ENCODE results near the gene CDC25B. TPM values are rescaled to one million over a fixed set of nuclear protein-coding genes. Genes with fewer than 3 reads are reported as not detected.

Gene CDC25B
- total and polyA plus RNA-seq, 2 of the 13 experiments (the other 11 are each of a cell fraction or from before 2014, with no cell fraction given) = 14.5 to 19.4 TPM

DNA sequence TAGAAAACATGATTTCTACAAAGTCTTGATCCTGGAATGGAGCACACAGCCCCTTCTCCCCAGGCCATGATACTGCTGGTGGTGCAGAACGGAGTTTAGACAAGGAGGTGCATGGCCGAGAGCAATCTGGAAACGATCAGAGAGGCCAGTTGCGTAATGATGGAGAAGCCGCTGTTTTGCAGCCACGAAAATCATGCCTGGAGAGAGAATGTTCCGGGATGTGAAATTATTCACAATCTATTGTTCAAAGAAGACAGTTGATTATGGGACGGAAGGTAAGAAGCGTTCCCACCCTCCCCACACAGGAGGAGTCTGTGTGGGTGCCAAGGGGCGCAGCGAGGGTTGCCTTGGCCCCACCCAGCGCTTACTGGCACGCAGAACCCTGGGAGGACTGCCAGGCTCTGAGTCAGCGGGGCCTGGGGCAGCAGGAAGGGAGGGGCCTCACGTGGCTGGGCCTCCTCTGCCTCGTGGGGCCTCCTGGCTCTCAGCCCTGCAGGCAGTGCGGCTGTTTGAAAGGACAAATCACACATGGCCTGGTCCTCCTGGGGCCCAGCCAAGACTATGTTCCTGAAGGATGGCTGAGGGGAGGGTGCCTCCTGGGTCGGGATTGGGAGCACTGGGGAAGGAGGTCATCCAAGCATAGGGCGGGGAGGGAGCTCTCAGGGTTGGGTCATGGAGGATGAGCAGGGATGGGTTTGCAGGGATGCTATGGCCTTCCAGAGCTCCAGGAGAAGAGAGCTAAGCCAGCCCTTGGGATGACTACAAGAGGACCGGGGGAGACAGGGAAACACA lies 15.6 kb downstream of the CDC25B start (continued):
- TF ChIP-seq, protein P1, sequence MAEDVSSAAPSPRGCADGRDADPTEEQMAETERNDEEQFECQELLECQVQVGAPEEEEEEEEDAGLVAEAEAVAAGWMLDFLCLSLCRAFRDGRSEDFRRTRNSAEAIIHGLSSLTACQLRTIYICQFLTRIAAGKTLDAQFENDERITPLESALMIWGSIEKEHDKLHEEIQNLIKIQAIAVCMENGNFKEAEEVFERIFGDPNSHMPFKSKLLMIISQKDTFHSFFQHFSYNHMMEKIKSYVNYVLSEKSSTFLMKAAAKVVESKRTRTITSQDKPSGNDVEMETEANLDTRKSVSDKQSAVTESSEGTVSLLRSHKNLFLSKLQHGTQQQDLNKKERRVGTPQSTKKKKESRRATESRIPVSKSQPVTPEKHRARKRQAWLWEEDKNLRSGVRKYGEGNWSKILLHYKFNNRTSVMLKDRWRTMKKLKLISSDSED (CRISPR knock-in tag; IDR thresholded peaks at IDR 0.05) = no peak
- TF ChIP-seq TCF7 (IDR thresholded peaks at IDR 0.05; ENCODE audit: low read depth) (0 out of 2 replicates have a peak, but pooled peaks have one; percentile 23), ELF1 (CRISPR knock-in tag; IDR thresholded peaks at IDR 0.05) (peak; percentile 79), KLF9 (CRISPR knock-in tag; IDR thresholded peaks at IDR 0.05; ENCODE audit: low read depth) (peak; percentile 88), ZNF788 (CRISPR knock-in tag; IDR thresholded peaks at IDR 0.05; ENCODE audit: borderline replicate concordance) (peak; percentile 95), ZNF614 (CRISPR knock-in tag; IDR thresholded peaks at IDR 0.05; ENCODE audit: borderline replicate concordance) (peak; percentile 91; the same call in 1 of the 2 replicates), PITX1 (CRISPR knock-in tag; IDR thresholded peaks at IDR 0.05) (peak; percentile 84), ASH2L (IDR thresholded peaks at IDR 0.05; ENCODE audit: insufficient read length, low read depth, low read length) (peak; percentile 76), ZNF34 (CRISPR knock-in tag; IDR thresholded peaks at IDR 0.05; ENCODE audit: borderline replicate concordance) (no peak), ERF (CRISPR knock-in tag; IDR thresholded peaks at IDR 0.05) (peak; percentile 99), POLR2AphosphoS5 (IDR thresholded peaks at IDR 0.05; ENCODE audit: low read depth, low read length) (peak; percentile 62), DMAP1 (CRISPR knock-in tag; IDR thresholded peaks at IDR 0.05) (peak; percentile 100), BCL6 (CRISPR knock-in tag; IDR thresholded peaks at IDR 0.05) (peak; percentile 81)
- TF ChIP-seq, protein P2, sequence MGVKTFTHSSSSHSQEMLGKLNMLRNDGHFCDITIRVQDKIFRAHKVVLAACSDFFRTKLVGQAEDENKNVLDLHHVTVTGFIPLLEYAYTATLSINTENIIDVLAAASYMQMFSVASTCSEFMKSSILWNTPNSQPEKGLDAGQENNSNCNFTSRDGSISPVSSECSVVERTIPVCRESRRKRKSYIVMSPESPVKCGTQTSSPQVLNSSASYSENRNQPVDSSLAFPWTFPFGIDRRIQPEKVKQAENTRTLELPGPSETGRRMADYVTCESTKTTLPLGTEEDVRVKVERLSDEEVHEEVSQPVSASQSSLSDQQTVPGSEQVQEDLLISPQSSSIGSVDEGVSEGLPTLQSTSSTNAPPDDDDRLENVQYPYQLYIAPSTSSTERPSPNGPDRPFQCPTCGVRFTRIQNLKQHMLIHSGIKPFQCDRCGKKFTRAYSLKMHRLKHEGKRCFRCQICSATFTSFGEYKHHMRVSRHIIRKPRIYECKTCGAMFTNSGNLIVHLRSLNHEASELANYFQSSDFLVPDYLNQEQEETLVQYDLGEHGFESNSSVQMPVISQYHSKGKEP (CRISPR knock-in tag; IDR thresholded peaks at IDR 0.05) = peak; percentile 67; the same call in 1 of the 2 replicates
- TF ChIP-seq, protein P3, sequence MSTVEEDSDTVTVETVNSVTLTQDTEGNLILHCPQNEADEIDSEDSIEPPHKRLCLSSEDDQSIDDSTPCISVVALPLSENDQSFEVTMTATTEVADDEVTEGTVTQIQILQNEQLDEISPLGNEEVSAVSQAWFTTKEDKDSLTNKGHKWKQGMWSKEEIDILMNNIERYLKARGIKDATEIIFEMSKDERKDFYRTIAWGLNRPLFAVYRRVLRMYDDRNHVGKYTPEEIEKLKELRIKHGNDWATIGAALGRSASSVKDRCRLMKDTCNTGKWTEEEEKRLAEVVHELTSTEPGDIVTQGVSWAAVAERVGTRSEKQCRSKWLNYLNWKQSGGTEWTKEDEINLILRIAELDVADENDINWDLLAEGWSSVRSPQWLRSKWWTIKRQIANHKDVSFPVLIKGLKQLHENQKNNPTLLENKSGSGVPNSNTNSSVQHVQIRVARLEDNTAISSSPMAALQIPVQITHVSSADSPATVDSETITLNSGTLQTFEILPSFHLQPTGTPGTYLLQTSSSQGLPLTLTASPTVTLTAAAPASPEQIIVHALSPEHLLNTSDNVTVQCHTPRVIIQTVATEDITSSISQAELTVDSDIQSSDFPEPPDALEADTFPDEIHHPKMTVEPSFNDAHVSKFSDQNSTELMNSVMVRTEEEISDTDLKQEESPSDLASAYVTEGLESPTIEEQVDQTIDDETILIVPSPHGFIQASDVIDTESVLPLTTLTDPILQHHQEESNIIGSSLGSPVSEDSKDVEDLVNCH (CRISPR knock-in tag; IDR thresholded peaks at IDR 0.05) = no peak; the same call in 1 of the 2 replicates
- TF ChIP-seq, protein P4, sequence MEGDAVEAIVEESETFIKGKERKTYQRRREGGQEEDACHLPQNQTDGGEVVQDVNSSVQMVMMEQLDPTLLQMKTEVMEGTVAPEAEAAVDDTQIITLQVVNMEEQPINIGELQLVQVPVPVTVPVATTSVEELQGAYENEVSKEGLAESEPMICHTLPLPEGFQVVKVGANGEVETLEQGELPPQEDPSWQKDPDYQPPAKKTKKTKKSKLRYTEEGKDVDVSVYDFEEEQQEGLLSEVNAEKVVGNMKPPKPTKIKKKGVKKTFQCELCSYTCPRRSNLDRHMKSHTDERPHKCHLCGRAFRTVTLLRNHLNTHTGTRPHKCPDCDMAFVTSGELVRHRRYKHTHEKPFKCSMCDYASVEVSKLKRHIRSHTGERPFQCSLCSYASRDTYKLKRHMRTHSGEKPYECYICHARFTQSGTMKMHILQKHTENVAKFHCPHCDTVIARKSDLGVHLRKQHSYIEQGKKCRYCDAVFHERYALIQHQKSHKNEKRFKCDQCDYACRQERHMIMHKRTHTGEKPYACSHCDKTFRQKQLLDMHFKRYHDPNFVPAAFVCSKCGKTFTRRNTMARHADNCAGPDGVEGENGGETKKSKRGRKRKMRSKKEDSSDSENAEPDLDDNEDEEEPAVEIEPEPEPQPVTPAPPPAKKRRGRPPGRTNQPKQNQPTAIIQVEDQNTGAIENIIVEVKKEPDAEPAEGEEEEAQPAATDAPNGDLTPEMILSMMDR (CRISPR knock-in tag; IDR thresholded peaks at IDR 0.05) = peak; percentile 36
- TF ChIP-seq, protein P5, sequence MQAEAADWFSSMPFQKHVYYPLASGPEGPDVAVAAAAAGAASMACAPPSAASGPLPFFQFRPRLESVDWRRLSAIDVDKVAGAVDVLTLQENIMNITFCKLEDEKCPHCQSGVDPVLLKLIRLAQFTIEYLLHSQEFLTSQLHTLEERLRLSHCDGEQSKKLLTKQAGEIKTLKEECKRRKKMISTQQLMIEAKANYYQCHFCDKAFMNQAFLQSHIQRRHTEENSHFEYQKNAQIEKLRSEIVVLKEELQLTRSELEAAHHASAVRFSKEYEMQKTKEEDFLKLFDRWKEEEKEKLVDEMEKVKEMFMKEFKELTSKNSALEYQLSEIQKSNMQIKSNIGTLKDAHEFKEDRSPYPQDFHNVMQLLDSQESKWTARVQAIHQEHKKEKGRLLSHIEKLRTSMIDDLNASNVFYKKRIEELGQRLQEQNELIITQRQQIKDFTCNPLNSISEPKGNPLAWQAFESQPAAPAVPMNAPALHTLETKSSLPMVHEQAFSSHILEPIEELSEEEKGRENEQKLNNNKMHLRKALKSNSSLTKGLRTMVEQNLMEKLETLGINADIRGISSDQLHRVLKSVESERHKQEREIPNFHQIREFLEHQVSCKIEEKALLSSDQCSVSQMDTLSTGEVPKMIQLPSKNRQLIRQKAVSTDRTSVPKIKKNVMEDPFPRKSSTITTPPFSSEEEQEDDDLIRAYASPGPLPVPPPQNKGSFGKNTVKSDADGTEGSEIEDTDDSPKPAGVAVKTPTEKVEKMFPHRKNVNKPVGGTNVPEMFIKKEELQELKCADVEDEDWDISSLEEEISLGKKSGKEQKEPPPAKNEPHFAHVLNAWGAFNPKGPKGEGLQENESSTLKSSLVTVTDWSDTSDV (CRISPR knock-in tag; IDR thresholded peaks at IDR 0.05) = peak; percentile 83

Measured in HepG2 (cell line).